Fibroblast of lung (primary cell): ENCODE measurements around the gene COPS4.
"Not testable (repeated sequence)": the region's sequence is repeated elsewhere in the genome, so short reads cannot be mapped to it uniquely, and the experiment has no call there.

Experiments used
- CTCF ChIP-seq, 2 donors: IDR thresholded peaks in 1 of 2; conservative IDR thresholded peaks in 1 of 2; 1 replicate in 1 of 2; 2 replicates in 1 of 2; pipeline ENCODE4 v1.5.1; 2011 to 2012; ENCODE audit warnings: low read length in 2 of 2, control low read depth in 1 of 2, inconsistent platforms in 1 of 2, low read depth in 1 of 2, mild to moderate bottlenecking in 1 of 2
- EZH2 ChIP-seq: IDR thresholded peaks from 2 replicates; pipeline ENCODE4 v1.5.1; 2012; ENCODE audit warnings: low read length, control low read depth, mild to moderate bottlenecking; ENCODE audit errors: missing control alignments

GRCh38 chr4:83003044-83003791 lies 31.8 kb upstream of the COPS4 start:
- TF ChIP-seq CTCF (conservative IDR thresholded peaks at IDR 0.05 in 1 of 2, IDR thresholded peaks at IDR 0.05 in 1 of 2; ENCODE audit: low read depth in 1 of 2, low read length in 2 of 2); EZH2: not testable (repeated sequence)
